ENCODE data around the gene TGFBR3.

DNA sequence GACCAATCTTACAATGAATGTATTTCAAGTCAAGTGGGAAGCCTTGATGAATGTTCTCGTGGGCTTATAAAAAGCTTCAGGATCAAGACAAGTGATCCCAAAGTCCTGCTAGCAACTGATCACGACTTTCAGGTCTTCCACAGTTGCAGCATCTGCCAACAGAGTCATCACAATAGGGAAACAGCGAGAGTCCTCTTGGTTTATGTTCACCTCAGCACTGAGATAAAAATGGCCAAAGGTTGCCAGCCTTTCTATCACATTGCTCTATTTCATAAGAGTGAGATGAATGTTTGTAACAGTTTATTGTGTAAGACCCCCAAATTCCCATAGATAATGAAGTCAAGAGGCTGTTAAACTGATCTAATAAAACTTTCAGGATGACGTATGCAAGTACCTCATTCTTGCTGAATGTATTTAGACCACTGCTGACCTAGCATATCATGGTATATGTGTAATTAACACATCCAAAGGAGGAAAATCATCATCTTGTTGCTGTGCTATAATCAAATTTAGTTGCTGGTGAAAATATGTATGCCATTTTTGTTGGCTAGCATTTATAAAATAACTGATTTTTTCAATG, 150.6 kb downstream of the TGFBR3 start:
- no peak for TF ChIP-seq FOXP2 (optimal IDR thresholded peaks at IDR 0.05; ENCODE audit: borderline replicate concordance, extremely low read depth, extremely low read length, insufficient read depth)
- no peak for TF ChIP-seq TAF1 (IDR thresholded peaks at IDR 0.05; ENCODE audit: borderline replicate concordance, insufficient read depth, low read length)
